Osteoblast (primary cell): ENCODE results near the gene TROAP. TPM values are rescaled to one million over a fixed set of nuclear protein-coding genes. Genes with fewer than 3 reads are reported as not detected.
"Not testable (repeated sequence)": the region's sequence is repeated elsewhere in the genome, so short reads cannot be mapped to it uniquely, and the experiment has no call there.

ENCODE experiments used
- DNase-seq: peaks from one replicate; pipeline ENCODE4 v3.0.0; 2011; ENCODE audit warnings: low spot score, mixed read lengths; ENCODE audit not compliant: insufficient read length; ENCODE audit errors: missing footprints
- H2AFZ ChIP-seq: 2 replicates; pipeline ENCODE4 v1.6.0; 2011; ENCODE audit warnings: mild to moderate bottlenecking, low read length
- H3K27ac ChIP-seq: 2 replicates; pipeline ENCODE4 v1.5.1; 2011; ENCODE audit warnings: mild to moderate bottlenecking, low read depth, low read length, moderate library complexity
- H3K27me3 ChIP-seq: 2 replicates; pipeline ENCODE4 v1.6.0; 2012; ENCODE audit warnings: mild to moderate bottlenecking, control low read depth, inconsistent platforms, low read length, moderate library complexity; ENCODE audit not compliant: insufficient read depth
- H3K36me3 ChIP-seq: 2 replicates; pipeline ENCODE4 v1.5.1; 2011; ENCODE audit warnings: mild to moderate bottlenecking, low read length, control low read depth, moderate library complexity; ENCODE audit not compliant: insufficient read depth
- H3K4me1 ChIP-seq: 2 replicates; pipeline ENCODE4 v1.5.1; 2011; ENCODE audit warnings: mild to moderate bottlenecking, low read length, control low read depth, moderate library complexity; ENCODE audit not compliant: insufficient read depth
- H3K4me2 ChIP-seq: 2 replicates; pipeline ENCODE4 v1.6.0; 2011; ENCODE audit warnings: mild to moderate bottlenecking, low read length; ENCODE audit not compliant: insufficient read depth
- H3K4me3 ChIP-seq: fragments of 200-600 bp; sonication (generic); 3 replicates; pipeline ENCODE4 v1.5.1; 2012; ENCODE audit warnings: mild to moderate bottlenecking, low read length, inconsistent platforms; ENCODE audit not compliant: insufficient read depth
- H3K79me2 ChIP-seq: 2 replicates; pipeline ENCODE4 v1.6.0; 2012; ENCODE audit warnings: mild to moderate bottlenecking, low read length, control low read depth, inconsistent platforms; ENCODE audit not compliant: insufficient read depth
- H3K9me3 ChIP-seq: 2 replicates; pipeline ENCODE4 v1.5.1; 2011; ENCODE audit warnings: low read depth, low read length, control low read depth
- H4K20me1 ChIP-seq: 2 replicates; pipeline ENCODE4 v1.6.0; 2012; ENCODE audit warnings: mild to moderate bottlenecking, low read length, control low read depth; ENCODE audit not compliant: insufficient read depth
- total RNA-seq: library from RNA; depleted of rRNA; stranded (reverse); fragments of >200 nt; gene quantifications from 2 replicates; pipeline ENCODE4 v1.2.3, GENCODE V29; 2012
- TF ChIP-seq, protein P1 (sequence below): IDR thresholded peaks from 2 replicates; pipeline ENCODE4 v1.5.1; 2011; ENCODE audit warnings: mild to moderate bottlenecking, low read depth, low read length, moderate library complexity; ENCODE audit errors: extremely low read depth

TROAP gene
- total RNA-seq, 1 donor: 2.5 TPM

DNA sequence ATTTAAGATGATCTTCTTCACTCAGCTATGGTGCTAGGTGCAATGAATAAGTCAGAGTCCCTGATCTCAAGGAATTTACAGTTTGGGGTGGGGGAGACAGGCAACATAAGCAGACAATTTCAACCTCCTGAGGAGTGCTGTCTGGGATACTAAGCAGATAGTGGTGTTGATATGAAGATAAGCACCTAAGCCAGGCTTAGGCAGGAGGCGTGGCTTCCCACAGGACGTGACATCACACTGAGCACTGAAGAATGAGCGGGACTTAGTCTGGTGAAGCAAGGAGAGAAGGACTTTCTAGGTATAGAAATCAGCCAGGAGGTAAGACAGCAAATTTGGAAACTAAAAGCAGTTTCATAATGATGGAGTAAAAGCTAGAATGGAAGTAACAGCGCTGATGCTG is 21.3 kb upstream of the TROAP start:
- TF ChIP-seq, protein P1, sequence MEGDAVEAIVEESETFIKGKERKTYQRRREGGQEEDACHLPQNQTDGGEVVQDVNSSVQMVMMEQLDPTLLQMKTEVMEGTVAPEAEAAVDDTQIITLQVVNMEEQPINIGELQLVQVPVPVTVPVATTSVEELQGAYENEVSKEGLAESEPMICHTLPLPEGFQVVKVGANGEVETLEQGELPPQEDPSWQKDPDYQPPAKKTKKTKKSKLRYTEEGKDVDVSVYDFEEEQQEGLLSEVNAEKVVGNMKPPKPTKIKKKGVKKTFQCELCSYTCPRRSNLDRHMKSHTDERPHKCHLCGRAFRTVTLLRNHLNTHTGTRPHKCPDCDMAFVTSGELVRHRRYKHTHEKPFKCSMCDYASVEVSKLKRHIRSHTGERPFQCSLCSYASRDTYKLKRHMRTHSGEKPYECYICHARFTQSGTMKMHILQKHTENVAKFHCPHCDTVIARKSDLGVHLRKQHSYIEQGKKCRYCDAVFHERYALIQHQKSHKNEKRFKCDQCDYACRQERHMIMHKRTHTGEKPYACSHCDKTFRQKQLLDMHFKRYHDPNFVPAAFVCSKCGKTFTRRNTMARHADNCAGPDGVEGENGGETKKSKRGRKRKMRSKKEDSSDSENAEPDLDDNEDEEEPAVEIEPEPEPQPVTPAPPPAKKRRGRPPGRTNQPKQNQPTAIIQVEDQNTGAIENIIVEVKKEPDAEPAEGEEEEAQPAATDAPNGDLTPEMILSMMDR: no peak
- no peak overlapping the region for H2AFZ ChIP-seq
- no peak overlapping the region for H3K4me3 ChIP-seq
- no peaks in the 10 kb centered on the region for H3K4me1 ChIP-seq
- no peaks in the 10 kb centered on the region for H3K79me2 ChIP-seq
- no peaks in the 10 kb centered on the region for H4K20me1 ChIP-seq
- no peaks in the 10 kb centered on the region for H3K36me3 ChIP-seq
- no peaks in the 10 kb centered on the region for H3K9me3 ChIP-seq
- peaks cover 33% of the 10 kb centered on the region for H3K27me3 ChIP-seq
- no peak overlapping the region for H3K27ac ChIP-seq
- peak; percentile 23 for DNase-seq
- H3K4me2 ChIP-seq: no peak overlapping the region

GRCh38 chr12:49304161-49304560 is 18.9 kb upstream of the TROAP start:
- Histone ChIP-seq H4K20me1 (no peaks in the 10 kb centered on the region), H3K27ac (no peak overlapping the region), H3K4me2 (no peak overlapping the region)

GRCh38 chr12:49305762-49306510 is 17.1 kb upstream of the TROAP start:
- Histone ChIP-seq H3K36me3 (no peaks in the 10 kb centered on the region), H3K27me3 (peaks cover 25% of the 10 kb centered on the region), H3K27ac (no peak overlapping the region), H3K79me2 (no peaks in the 10 kb centered on the region), H4K20me1 (no peaks in the 10 kb centered on the region), H3K9me3 (no peaks in the 10 kb centered on the region), H2AFZ (no peak overlapping the region), H3K4me2 (no peak overlapping the region), H3K4me1 (no peaks in the 10 kb centered on the region), H3K4me3 (no peak overlapping the region)
- TF ChIP-seq, protein P1: no peak
- peak; percentile 26 for DNase-seq

More at GRCh38 chr12:49304161-49304560, 18.9 kb upstream of the TROAP start:
- no peak overlapping the region for H3K4me3 ChIP-seq
- H3K79me2 ChIP-seq: no peaks in the 10 kb centered on the region
- H2AFZ ChIP-seq: no peak overlapping the region
- H3K27me3 ChIP-seq: peaks cover 23% of the 10 kb centered on the region
- TF ChIP-seq, protein P1: no peak
- H3K9me3 ChIP-seq: no peaks in the 10 kb centered on the region
- no peaks in the 10 kb centered on the region for H3K36me3 ChIP-seq
- H3K4me1 ChIP-seq: no peaks in the 10 kb centered on the region
- DNase-seq: peak; percentile 58

GRCh38 chr12:49309386-49309785 is 13.7 kb upstream of the TROAP start:
- Histone ChIP-seq H3K27ac (no peak overlapping the region), H3K27me3 (peaks cover 24% of the 10 kb centered on the region), H3K4me1 (no peaks in the 10 kb centered on the region), H4K20me1 (no peaks in the 10 kb centered on the region), H3K36me3 (no peaks in the 10 kb centered on the region), H3K4me3 (no peak overlapping the region), H3K79me2 (no peaks in the 10 kb centered on the region), H2AFZ (no peak overlapping the region), H3K4me2 (no peak overlapping the region), H3K9me3 (no peaks in the 10 kb centered on the region)
- TF ChIP-seq, protein P1: no peak
- DNase-seq: no peak

DNA sequence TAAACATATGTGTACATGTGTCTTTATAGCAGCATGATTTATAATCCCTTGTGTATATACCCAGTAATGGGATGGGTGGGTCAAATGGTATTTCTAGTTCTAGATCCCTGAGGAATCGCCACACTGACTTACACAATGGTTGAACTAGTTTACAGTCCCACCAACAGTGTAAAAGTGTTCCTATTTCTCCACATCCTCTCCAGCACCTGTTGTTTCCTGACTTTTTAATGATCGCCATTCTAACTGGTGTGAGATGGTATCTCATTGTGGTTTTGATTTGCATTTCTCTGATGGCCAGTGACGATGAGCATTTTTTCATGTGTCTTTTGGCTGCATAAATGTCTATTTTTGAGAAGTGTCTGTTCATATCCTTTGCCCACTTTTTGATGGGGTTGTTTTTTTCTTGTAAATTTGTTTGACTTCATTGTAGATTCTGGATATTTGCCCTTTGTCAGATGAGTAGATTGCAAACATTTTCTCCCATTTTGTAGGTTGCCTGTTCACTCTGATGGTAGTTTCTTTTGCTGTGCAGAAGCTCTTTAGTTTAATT is 12.5 kb upstream of the TROAP start:
- H2AFZ ChIP-seq, H3K4me2 ChIP-seq, H3K9me3 ChIP-seq, H3K4me3 ChIP-seq, H4K20me1 ChIP-seq, H3K36me3 ChIP-seq, H3K27ac ChIP-seq, H3K79me2 ChIP-seq, DNase-seq, H3K4me1 ChIP-seq: not testable (repeated sequence)
- peaks cover 24% of the 10 kb centered on the region for H3K27me3 ChIP-seq
